Measurements from ENCODE around the gene ZC3H18.

DNA sequence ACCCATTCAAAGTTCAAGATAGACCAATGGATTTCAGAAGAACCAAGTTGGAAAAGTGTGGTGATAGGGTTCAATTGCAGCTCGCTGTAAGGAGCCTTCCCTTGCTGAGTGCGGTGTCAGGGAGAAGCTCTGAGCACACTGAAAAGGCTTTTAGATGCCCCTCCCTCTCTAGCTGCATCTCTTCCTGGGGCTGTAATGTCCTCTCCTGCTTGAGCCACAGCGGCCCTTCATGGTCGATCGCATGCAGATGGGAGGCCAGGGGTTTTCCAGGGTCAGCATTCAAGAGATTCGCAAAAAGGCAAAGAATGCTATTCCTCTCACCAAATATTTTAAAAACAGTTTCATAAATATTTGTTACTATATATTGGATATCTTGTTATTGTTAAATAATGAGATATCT, 23.7 kb downstream of the ZC3H18 start:
- TF ChIP-seq, protein P1, sequence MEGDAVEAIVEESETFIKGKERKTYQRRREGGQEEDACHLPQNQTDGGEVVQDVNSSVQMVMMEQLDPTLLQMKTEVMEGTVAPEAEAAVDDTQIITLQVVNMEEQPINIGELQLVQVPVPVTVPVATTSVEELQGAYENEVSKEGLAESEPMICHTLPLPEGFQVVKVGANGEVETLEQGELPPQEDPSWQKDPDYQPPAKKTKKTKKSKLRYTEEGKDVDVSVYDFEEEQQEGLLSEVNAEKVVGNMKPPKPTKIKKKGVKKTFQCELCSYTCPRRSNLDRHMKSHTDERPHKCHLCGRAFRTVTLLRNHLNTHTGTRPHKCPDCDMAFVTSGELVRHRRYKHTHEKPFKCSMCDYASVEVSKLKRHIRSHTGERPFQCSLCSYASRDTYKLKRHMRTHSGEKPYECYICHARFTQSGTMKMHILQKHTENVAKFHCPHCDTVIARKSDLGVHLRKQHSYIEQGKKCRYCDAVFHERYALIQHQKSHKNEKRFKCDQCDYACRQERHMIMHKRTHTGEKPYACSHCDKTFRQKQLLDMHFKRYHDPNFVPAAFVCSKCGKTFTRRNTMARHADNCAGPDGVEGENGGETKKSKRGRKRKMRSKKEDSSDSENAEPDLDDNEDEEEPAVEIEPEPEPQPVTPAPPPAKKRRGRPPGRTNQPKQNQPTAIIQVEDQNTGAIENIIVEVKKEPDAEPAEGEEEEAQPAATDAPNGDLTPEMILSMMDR (conservative IDR thresholded peaks at IDR 0.05; ENCODE audit: low read depth, low read length), result no peak
- TF ChIP-seq RAD21 (IDR thresholded peaks at IDR 0.05; ENCODE audit: low read length) (no peak), MAFK (IDR thresholded peaks at IDR 0.05; ENCODE audit: low read depth, low read length) (no peak), POLR2A (IDR thresholded peaks at IDR 0.05; ENCODE audit: low read depth, low read length) (no peak)
